GM12872 (cell line): ENCODE data around the gene CTSW.

Source experiments
- TF ChIP-seq, protein P1 (sequence below): IDR thresholded peaks from 3 replicates; pipeline ENCODE4 v1.5.1; 2011; ENCODE audit warnings: low read depth, mild to moderate bottlenecking, low read length, moderate library complexity; ENCODE audit not compliant: insufficient read depth

CTSW gene

GRCh38 chr11:65912845-65913244, 33.2 kb downstream of the CTSW start:
- TF ChIP-seq, protein P1, sequence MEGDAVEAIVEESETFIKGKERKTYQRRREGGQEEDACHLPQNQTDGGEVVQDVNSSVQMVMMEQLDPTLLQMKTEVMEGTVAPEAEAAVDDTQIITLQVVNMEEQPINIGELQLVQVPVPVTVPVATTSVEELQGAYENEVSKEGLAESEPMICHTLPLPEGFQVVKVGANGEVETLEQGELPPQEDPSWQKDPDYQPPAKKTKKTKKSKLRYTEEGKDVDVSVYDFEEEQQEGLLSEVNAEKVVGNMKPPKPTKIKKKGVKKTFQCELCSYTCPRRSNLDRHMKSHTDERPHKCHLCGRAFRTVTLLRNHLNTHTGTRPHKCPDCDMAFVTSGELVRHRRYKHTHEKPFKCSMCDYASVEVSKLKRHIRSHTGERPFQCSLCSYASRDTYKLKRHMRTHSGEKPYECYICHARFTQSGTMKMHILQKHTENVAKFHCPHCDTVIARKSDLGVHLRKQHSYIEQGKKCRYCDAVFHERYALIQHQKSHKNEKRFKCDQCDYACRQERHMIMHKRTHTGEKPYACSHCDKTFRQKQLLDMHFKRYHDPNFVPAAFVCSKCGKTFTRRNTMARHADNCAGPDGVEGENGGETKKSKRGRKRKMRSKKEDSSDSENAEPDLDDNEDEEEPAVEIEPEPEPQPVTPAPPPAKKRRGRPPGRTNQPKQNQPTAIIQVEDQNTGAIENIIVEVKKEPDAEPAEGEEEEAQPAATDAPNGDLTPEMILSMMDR, result no peak

- TF ChIP-seq, protein P1, result no peak
These were observed 35.6 kb downstream of the CTSW start for GRCh38 chr11:65915101-65915820.

- TF ChIP-seq, protein P1, result no peak
These were observed 36.2 kb downstream of the CTSW start for GRCh38 chr11:65915821-65916251.

DNA sequence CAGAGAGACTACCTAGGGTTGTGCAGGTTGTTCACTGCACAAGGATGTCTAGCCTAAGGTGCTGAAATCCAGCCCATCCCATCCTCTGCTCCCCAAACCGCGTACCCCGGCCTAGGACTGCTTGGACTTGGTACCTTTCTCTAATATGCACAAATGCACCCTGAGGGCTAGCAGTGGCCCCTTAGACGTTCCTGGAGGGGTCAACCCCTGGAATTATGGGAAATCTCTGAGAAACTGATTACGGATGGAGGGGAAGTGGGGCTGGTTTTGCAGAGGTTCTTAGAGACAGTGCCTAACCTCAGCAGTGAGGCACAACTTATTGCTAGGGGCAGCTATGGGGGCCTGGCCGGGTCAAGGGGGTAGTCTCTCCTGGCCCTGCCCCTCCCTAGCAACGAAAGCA, 36.8 kb downstream of the CTSW start:
- TF ChIP-seq, protein P1, result no peak

GRCh38 chr11:65917077-65917433, 37.4 kb downstream of the CTSW start:
- TF ChIP-seq, protein P1, result no peak

- TF ChIP-seq, protein P1, result no peak
These were observed 38.0 kb downstream of the CTSW start for GRCh38 chr11:65917434-65918210.

GRCh38 chr11:65918211-65919140, 38.8 kb downstream of the CTSW start, which contains the start of gene C11orf68:
TSS of gene C11orf68 (minus strand) at chr11:65919062. CDS start at chr11:65919031, 31 bp downstream.
- TF ChIP-seq, protein P1, result no peak
